PC-9 (cell line): ENCODE results near the gene TCEAL9. TPM values are rescaled to one million over a fixed set of nuclear protein-coding genes. Genes with fewer than 3 reads are reported as not detected.

Source experiments
- BruUV-seq: library from RNA; stranded (reverse); fragments of 400-500 nt; replicated peaks from 2 replicates; lab custom pipeline; 2021; lab: Mats Ljungman, UMichigan
- CTCF ChIA-PET: fragments of 300-600 bp; sonication (Branson Sonifier 250); formaldehyde crosslinking; loops from one replicate; lab custom pipeline; 2022; ENCODE audit warnings: antibody characterized with exemption; lab: Charles Lee
- POLR2A ChIA-PET: fragments of 300-600 bp; sonication (Branson Sonifier 250); formaldehyde crosslinking; loops from one replicate; lab custom pipeline; 2022; ENCODE audit warnings: antibody characterized with exemption; ENCODE audit not compliant: unreplicated experiment; lab: Charles Lee
- DNase-seq, 2 experiments: peaks; one replicate each; pipeline versions ENCODE4 v3.0.0 to v3.0.0-alpha.2; 2015 to 2022; ENCODE audit warnings: mixed read lengths in 1 of 2
- H2AFZ ChIP-seq: fragments of 200-600 bp; sonication (generic); 2 replicates; pipeline ENCODE4 v1.8.1; 2017; ENCODE audit warnings: antibody characterized with exemption
- H3F3A ChIP-seq: fragments of 200-600 bp; sonication (generic); 2 replicates; pipeline ENCODE4 v1.8.1; 2017; ENCODE audit warnings: antibody characterized with exemption, mild to moderate bottlenecking, low read depth; ENCODE audit not compliant: insufficient read depth
- H3K27ac ChIP-seq: fragments of 200-600 bp; sonication (generic); 2 replicates; pipeline ENCODE4 v1.6.1; 2016; ENCODE audit warnings: mixed run types
- H3K27me3 ChIP-seq: fragments of 200-600 bp; sonication (generic); 2 replicates; pipeline ENCODE4 v1.6.1; 2016; ENCODE audit warnings: low read depth, mixed run types; ENCODE audit not compliant: insufficient read depth
- H3K36me3 ChIP-seq: fragments of 200-600 bp; sonication (generic); 2 replicates; pipeline ENCODE4 v1.6.1; 2016; ENCODE audit warnings: low read depth, mixed run types
- H3K4me1 ChIP-seq: fragments of 200-600 bp; sonication (generic); replicated peaks from 2 replicates; pipeline ENCODE4 v1.6.1; 2016; ENCODE audit warnings: mixed run types; ENCODE audit not compliant: insufficient read depth
- H3K4me2 ChIP-seq: fragments of 200-600 bp; sonication (generic); 2 replicates; pipeline ENCODE4 v1.6.1; 2017; ENCODE audit warnings: mixed run types
- H3K4me3 ChIP-seq: fragments of 200-600 bp; sonication (generic); 2 replicates; pipeline ENCODE4 v1.6.1; 2016; ENCODE audit warnings: mixed run types
- H3K79me2 ChIP-seq: fragments of 200-600 bp; sonication (generic); 2 replicates; pipeline ENCODE4 v1.6.1; 2017; ENCODE audit warnings: low read depth, mixed run types
- H3K9me2 ChIP-seq: fragments of 200-600 bp; sonication (generic); 2 replicates; pipeline ENCODE4 v1.8.1; 2017; ENCODE audit warnings: mild to moderate bottlenecking; ENCODE audit not compliant: insufficient read depth
- H3K9me3 ChIP-seq: fragments of 200-600 bp; sonication (generic); 2 replicates; pipeline ENCODE4 v1.8.1; 2016; ENCODE audit warnings: low read depth; ENCODE audit not compliant: insufficient read depth
- H4K20me1 ChIP-seq: fragments of 200-600 bp; sonication (generic); 2 replicates; pipeline ENCODE4 v1.8.1; 2017; ENCODE audit not compliant: insufficient read depth
- EZH2 ChIP-seq: fragments of 200-600 bp; sonication (generic); IDR thresholded peaks from 2 replicates; pipeline ENCODE4 v1.8.0; 2017; ENCODE audit warnings: antibody characterized with exemption, low read depth
- intact Hi-C: fragments of 100-400 bp; cut with micrococcal nuclease; formaldehyde crosslinking; loops from one replicate; pipeline ENCODE4 v1.10.0; 2022; ENCODE audit not compliant: unreplicated experiment
- total RNA-seq: library from RNA; stranded (reverse); gene quantifications from 2 replicates; pipeline ENCODE4 v1.2.3, GENCODE V29; 2021
- TF ChIP-seq, protein P1 (sequence below): fragments of 200-600 bp; sonication (generic); conservative IDR thresholded peaks from 2 replicates; pipeline ENCODE4 v1.6.1; 2017; ENCODE audit warnings: mixed run types, antibody characterized with exemption, mild to moderate bottlenecking, moderate library complexity

The TCEAL9 gene
- total RNA-seq, 1 experiment from 2014 or later: 57.1 TPM

DNA sequence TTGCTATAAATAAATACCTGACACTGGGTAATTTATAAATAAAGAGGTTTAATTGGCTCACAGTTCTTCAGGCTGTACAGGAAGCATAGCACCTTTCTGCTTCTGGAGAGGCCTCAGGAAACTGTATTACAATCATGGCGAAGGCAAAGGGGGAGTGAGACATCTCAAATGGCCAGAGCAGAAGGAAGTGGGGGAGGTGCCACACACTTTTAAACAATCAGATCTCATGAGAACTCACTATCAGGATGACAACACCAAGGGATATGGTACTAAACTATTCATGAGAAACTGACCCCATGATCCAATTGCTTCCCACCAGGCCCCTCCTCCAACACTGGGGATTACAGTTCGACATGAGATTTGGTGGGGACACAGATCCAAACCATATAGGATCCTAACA lies 11.7 kb upstream of the TCEAL9 start:
- intact Hi-C loops: loop anchor here (10.0 kb wide), 1 partner anchor 130 kb away; the partner anchor contains the start of gene BEX4
- no peaks in the 10 kb centered on the region for H3K9me2 ChIP-seq
- no peak overlapping the region for H2AFZ ChIP-seq
- no peak overlapping the region for H3K4me3 ChIP-seq
- no peak overlapping the region for H3K27ac ChIP-seq
- no peaks in the 10 kb centered on the region for H3K27me3 ChIP-seq
- BruUV-seq: no TSS peak
- POLR2A ChIA-PET: no interaction called here
- H3K9me3 ChIP-seq: no peaks in the 10 kb centered on the region
- no peaks in the 10 kb centered on the region for H3K36me3 ChIP-seq
- H3F3A ChIP-seq: no peaks in the 10 kb centered on the region
- H4K20me1 ChIP-seq: no peaks in the 10 kb centered on the region
- CTCF ChIA-PET: no interaction called here
- no peaks in the 10 kb centered on the region for H3K79me2 ChIP-seq
- H3K4me1 ChIP-seq: no peaks in the 10 kb centered on the region
- TF ChIP-seq, protein P1, sequence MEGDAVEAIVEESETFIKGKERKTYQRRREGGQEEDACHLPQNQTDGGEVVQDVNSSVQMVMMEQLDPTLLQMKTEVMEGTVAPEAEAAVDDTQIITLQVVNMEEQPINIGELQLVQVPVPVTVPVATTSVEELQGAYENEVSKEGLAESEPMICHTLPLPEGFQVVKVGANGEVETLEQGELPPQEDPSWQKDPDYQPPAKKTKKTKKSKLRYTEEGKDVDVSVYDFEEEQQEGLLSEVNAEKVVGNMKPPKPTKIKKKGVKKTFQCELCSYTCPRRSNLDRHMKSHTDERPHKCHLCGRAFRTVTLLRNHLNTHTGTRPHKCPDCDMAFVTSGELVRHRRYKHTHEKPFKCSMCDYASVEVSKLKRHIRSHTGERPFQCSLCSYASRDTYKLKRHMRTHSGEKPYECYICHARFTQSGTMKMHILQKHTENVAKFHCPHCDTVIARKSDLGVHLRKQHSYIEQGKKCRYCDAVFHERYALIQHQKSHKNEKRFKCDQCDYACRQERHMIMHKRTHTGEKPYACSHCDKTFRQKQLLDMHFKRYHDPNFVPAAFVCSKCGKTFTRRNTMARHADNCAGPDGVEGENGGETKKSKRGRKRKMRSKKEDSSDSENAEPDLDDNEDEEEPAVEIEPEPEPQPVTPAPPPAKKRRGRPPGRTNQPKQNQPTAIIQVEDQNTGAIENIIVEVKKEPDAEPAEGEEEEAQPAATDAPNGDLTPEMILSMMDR: no peak
- TF ChIP-seq EZH2: no peak
- no peak overlapping the region for H3K4me2 ChIP-seq
- no peak for DNase-seq

DNA sequence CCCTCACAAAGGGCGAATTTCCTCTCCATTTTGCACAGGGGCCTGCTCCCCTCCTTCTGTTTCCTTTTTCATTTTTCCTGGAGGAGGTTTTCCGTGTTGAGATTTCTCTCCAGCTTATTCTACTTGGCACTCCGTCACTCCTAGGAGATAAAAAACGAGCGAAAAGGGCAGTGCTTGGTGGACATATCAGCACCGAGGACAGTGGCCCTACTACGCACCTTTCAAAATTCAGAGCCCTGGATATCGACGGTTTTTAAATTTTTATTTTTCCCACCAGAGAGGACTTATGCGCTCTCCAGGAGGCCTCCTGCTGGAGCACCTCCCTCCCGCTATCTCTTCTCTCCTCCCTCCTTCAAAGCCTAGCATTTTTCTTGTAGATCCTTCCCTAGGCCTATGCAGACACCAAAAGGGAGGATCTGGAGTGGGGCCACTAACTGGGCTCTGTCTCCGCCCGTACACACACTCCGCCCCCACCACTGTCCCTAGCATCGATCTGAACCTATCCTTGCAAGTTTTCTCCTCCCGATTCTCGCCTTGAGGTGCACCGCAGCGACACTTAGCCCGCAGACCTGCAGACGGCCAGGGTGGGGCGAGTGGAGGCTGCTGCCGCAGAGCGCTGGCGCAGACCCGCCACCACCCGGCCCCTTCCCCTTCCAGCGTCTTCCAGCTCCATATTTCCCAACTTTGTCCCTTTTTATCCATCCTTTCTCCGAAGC lies 8.5 kb upstream of the TCEAL9 start:
- H3K79me2 ChIP-seq: no peaks in the 10 kb centered on the region
- no peaks in the 10 kb centered on the region for H3K27me3 ChIP-seq
- DNase-seq: no peak
- H3K36me3 ChIP-seq: no peaks in the 10 kb centered on the region
- H3K9me3 ChIP-seq: no peaks in the 10 kb centered on the region
- POLR2A ChIA-PET: no interaction called here
- no peak overlapping the region for H3K4me3 ChIP-seq
- H3K4me1 ChIP-seq: no peaks in the 10 kb centered on the region
- TF ChIP-seq, protein P1: no peak
- no peak for TF ChIP-seq EZH2
- CTCF ChIA-PET: no interaction called here
- H3K4me2 ChIP-seq: no peak overlapping the region
- H3F3A ChIP-seq: no peaks in the 10 kb centered on the region
- H3K9me2 ChIP-seq: no peaks in the 10 kb centered on the region
- H3K27ac ChIP-seq: no peak overlapping the region
- BruUV-seq: no TSS peak
- intact Hi-C loops: loop anchor here (10.0 kb wide), 1 partner anchor 133 kb away; the partner anchor contains the start of gene BEX4
- no peaks in the 10 kb centered on the region for H4K20me1 ChIP-seq
- H2AFZ ChIP-seq: no peak overlapping the region

DNA sequence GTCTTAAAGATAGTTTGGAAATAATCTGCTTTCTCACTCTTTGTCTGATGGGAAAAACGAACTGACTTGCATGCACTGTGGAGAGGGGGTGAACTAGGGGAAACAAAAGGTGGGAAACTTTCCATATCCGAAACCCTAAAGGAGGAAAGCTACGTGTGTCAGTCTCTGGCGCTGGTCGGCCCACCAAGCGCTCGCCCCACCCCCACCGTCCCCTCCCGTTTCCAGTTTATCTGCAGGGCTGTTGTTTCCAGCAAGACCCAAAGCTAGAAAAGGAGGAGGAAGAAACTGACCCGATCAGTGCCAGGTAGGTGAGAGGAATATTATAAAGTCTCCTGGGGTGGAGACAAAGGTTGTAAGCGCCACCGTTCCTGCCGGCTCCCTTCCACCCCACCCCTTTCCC lies 552 bp downstream of the TCEAL9 start:
- TSS peak; percentile 88 for BruUV-seq

More for the DNA sequence above, 552 bp downstream of the TCEAL9 start:
- Histone ChIP-seq H4K20me1 (no peaks in the 10 kb centered on the region), H3K4me3 (peak overlapping the region; percentile 72), H3F3A (no peaks in the 10 kb centered on the region), H3K4me2 (peak overlapping the region; percentile 88), H3K79me2 (peaks cover 7% of the 10 kb centered on the region; the same call in 1 of the 2 replicates), H3K27ac (0 out of 2 replicates have a peak overlapping the region, but pooled peaks have one; percentile 9), H2AFZ (peak overlapping the region; percentile 91), H3K9me3 (no peaks in the 10 kb centered on the region), H3K27me3 (no peaks in the 10 kb centered on the region), H3K4me1 (peaks cover 14% of the 10 kb centered on the region; the same call in 1 of the 2 replicates), H3K9me2 (no peaks in the 10 kb centered on the region), H3K36me3 (no peaks in the 10 kb centered on the region)
- intact Hi-C loops: no loop called here
- TF ChIP-seq EZH2: no peak
- TF ChIP-seq, protein P1: no peak
- ChIA-PET CTCF (no interaction called here), POLR2A (interaction anchor here (0.7 kb wide), 3 partner anchors 14 to 1939 kb away, joined by 4 to 10 read pairs (median 6); no protein-coding TSS in a partner anchor)
- DNase-seq: no peak
